ENCODE results near the gene CPAMD8. TPM values are rescaled to one million over a fixed set of nuclear protein-coding genes. Genes with fewer than 3 reads are reported as not detected.

CPAMD8 gene
- 0.21 TPM in 1 of 5 replicates, not detected in the others for total RNA-seq (2022; extraction: Qiagen RNA extraction; ENCODE audit: low read depth)

GRCh38 chr19:17026706-17027534 lies at the start of gene CPAMD8:
CPAMD8 (minus strand) TSS chr19:17026810; CDS start chr19:17026642, 168 bp downstream.

GRCh38 chr19:17075035-17075863 lies 48.6 kb upstream of the CPAMD8 start, which contains the start of the genes HAUS8 and MYO9B:
HAUS8 (minus strand) TSS chr19:17075452; CDS start chr19:17075422, 30 bp downstream.
MYO9B (plus strand) TSS chr19:17075777; CDS start chr19:17101718, 25,941 bp downstream.

GRCh38 chr19:16888629-16889365 lies 137.8 kb downstream of the CPAMD8 start, which contains the start of gene F2RL3:
F2RL3 (plus strand) TSS chr19:16888999; CDS start chr19:16889190, 191 bp downstream.

Other genes starting within 250 kb of the CPAMD8 start
- 17.1 to 25.9 TPM (median 21.9 TPM) in 5 replicates for gene SIN3B, start 197.4 kb downstream of the CPAMD8 start, total RNA-seq (2022; extraction: Qiagen RNA extraction; ENCODE audit: low read depth)
- not detected in 5 replicates for gene F2RL3, start 137.8 kb downstream of the CPAMD8 start, total RNA-seq (2022; extraction: Qiagen RNA extraction; ENCODE audit: low read depth)
- 11.4 to 18.1 TPM (median 14.6 TPM) in 5 replicates for gene HAUS8, start 48.6 kb upstream of the CPAMD8 start, total RNA-seq (2022; extraction: Qiagen RNA extraction; ENCODE audit: low read depth)
- 26.8 to 35.7 TPM (median 30.4 TPM) in 5 replicates for gene MYO9B, start 49.0 kb upstream of the CPAMD8 start, total RNA-seq (2022; extraction: Qiagen RNA extraction; ENCODE audit: low read depth)
- gene USE1, start 188.5 kb upstream of the CPAMD8 start, total RNA-seq (2022; extraction: Qiagen RNA extraction; ENCODE audit: low read depth), result 12.8 to 17.5 TPM (median 14.7 TPM) in 5 replicates
- gene OCEL1, start 199.4 kb upstream of the CPAMD8 start, total RNA-seq (2022; extraction: Qiagen RNA extraction; ENCODE audit: low read depth), result 9.5 to 16.1 TPM (median 11.8 TPM) in 5 replicates
- 30.9 to 70.2 TPM (median 67.8 TPM) in 5 replicates for gene NR2F6, start 219.1 kb upstream of the CPAMD8 start, total RNA-seq (2022; extraction: Qiagen RNA extraction; ENCODE audit: low read depth)
- gene USHBP1, start 237.9 kb upstream of the CPAMD8 start, total RNA-seq (2022; extraction: Qiagen RNA extraction; ENCODE audit: low read depth), result not detected in 5 replicates
- 59.3 to 66.2 TPM (median 64.7 TPM) in 5 replicates for gene BABAM1, start 240.6 kb upstream of the CPAMD8 start, total RNA-seq (2022; extraction: Qiagen RNA extraction; ENCODE audit: low read depth)

Data from A549 treated with RU486 at 1 μM for 4 hours (cell line).